ENCODE data around the gene OGN. TPM values are rescaled to one million over a fixed set of nuclear protein-coding genes. Genes with fewer than 3 reads are reported as not detected.
A peak's percentile ranks its signal among the peaks of the same experiment; 100 is the strongest.

The OGN gene
- total and polyA plus RNA-seq, 12 donors = 3.0 to 33.2 (median 14.4) TPM

- WGBS, 4 donors = 42 to 59% (median 47%) methylated on average over 4 of the region's 4 CpGs
- H3K4me1 ChIP-seq (replicated peaks in 1 of 2) = peaks cover 0 to 19% of the 10 kb centered on the region in 2 donors
- DNase-seq = no peak
- H3K9me3 ChIP-seq (replicated peaks in 1 of 3) = no peaks in the 10 kb centered on the region
- no peaks in the 10 kb centered on the region for H3K36me3 ChIP-seq (replicated peaks in 1 of 2)
- TF ChIP-seq CTCF (IDR thresholded peaks at IDR 0.05) (no peak), POLR2A (IDR thresholded peaks at IDR 0.05) (no peak)
- H3K27ac ChIP-seq = peak overlapping the region in 2 of 5 donors; percentile 14 to 26
- H3K27me3 ChIP-seq = no peaks in the 10 kb centered on the region
- H3K4me3 ChIP-seq = no peak overlapping the region
- intact Hi-C loops (cut with DNase I) = no loop called here
Measured at GRCh38 chr9:92405818-92406217, 1.4 kb upstream of the OGN start.

GRCh38 chr9:92402826-92403745 is 1.3 kb downstream of the OGN start:
- no peaks in the 10 kb centered on the region for H3K9me3 ChIP-seq (replicated peaks in 1 of 3)
- intact Hi-C loops (cut with DNase I) = no loop called here
- no peak for DNase-seq
- no peaks in the 10 kb centered on the region for H3K27me3 ChIP-seq
- no peaks in the 10 kb centered on the region for H3K36me3 ChIP-seq (replicated peaks in 1 of 2)
- H3K4me1 ChIP-seq (replicated peaks in 1 of 2) = peaks cover 0 to 19% of the 10 kb centered on the region in 2 donors
- WGBS, 4 donors = 69 to 80% (median 74%) methylated on average over 5 of the region's 5 CpGs
- TF ChIP-seq POLR2A (IDR thresholded peaks at IDR 0.05) (no peak), CTCF (IDR thresholded peaks at IDR 0.05) (no peak)
- H3K27ac ChIP-seq = no peak overlapping the region
- peak overlapping the region in 1 of 4 donors; percentile 28 for H3K4me3 ChIP-seq

DNA sequence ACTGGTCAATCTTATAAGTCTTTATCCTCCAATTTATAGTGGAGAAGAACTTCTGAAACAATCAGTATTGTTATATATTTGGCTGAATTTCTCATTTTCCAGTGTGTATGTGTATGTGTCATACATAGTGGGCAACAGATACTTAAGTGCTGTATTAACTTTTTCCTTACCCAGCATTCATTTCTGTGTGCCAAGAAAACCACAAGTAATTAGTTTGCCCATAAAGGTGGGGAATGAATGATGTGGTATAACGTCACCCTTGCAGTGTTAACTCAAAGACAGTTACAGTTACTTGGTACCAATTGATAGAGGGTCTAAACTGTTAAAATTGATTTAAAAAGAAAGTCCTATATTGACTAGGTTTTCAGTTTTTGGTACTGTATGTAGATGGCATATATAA is 2.0 kb downstream of the OGN start:
- H3K4me3 ChIP-seq = peak overlapping the region in 1 of 4 donors; percentile 10
- H3K27me3 ChIP-seq = no peaks in the 10 kb centered on the region
- intact Hi-C loops (cut with DNase I) = no loop called here
- WGBS, 4 donors = 68 to 88% (median 81%) methylated on average over 1 of the region's 1 CpG
- H3K4me1 ChIP-seq (replicated peaks in 1 of 2) = peaks cover 0 to 19% of the 10 kb centered on the region in 2 donors
- no peak overlapping the region for H3K27ac ChIP-seq
- TF ChIP-seq POLR2A (IDR thresholded peaks at IDR 0.05) (no peak), CTCF (IDR thresholded peaks at IDR 0.05) (no peak)
- no peak for DNase-seq
- no peaks in the 10 kb centered on the region for H3K9me3 ChIP-seq (replicated peaks in 1 of 3)
- no peaks in the 10 kb centered on the region for H3K36me3 ChIP-seq (replicated peaks in 1 of 2)

- Histone ChIP-seq H3K4me1 (replicated peaks in 1 of 2) (peaks cover 0 to 7% of the 10 kb centered on the region in 2 donors), H3K27ac (no peak overlapping the region), H3K27me3 (no peaks in the 10 kb centered on the region), H3K9me3 (replicated peaks in 1 of 3) (no peaks in the 10 kb centered on the region), H3K4me3 (no peak overlapping the region), H3K36me3 (replicated peaks in 1 of 2) (no peaks in the 10 kb centered on the region)
- 79 to 99% (median 89%) methylated on average over 3 of the region's 3 CpGs for WGBS, 4 donors
- TF ChIP-seq CTCF (IDR thresholded peaks at IDR 0.05) (no peak), POLR2A (IDR thresholded peaks at IDR 0.05) (no peak)
- intact Hi-C loops (cut with DNase I) = no loop called here
- no peak for DNase-seq
Measured at GRCh38 chr9:92397853-92398252, 6.5 kb downstream of the OGN start.
